SHP77 (cell line): ENCODE data around the gene NHLRC4.
A peak's percentile ranks its signal among the peaks of the same experiment; 100 is the strongest.

Experiments
- DNase-seq, 2 experiments: peaks; one replicate each; lab custom pipeline; 2025; lab: John Stamatoyannopoulos, UW

The NHLRC4 gene

DNA sequence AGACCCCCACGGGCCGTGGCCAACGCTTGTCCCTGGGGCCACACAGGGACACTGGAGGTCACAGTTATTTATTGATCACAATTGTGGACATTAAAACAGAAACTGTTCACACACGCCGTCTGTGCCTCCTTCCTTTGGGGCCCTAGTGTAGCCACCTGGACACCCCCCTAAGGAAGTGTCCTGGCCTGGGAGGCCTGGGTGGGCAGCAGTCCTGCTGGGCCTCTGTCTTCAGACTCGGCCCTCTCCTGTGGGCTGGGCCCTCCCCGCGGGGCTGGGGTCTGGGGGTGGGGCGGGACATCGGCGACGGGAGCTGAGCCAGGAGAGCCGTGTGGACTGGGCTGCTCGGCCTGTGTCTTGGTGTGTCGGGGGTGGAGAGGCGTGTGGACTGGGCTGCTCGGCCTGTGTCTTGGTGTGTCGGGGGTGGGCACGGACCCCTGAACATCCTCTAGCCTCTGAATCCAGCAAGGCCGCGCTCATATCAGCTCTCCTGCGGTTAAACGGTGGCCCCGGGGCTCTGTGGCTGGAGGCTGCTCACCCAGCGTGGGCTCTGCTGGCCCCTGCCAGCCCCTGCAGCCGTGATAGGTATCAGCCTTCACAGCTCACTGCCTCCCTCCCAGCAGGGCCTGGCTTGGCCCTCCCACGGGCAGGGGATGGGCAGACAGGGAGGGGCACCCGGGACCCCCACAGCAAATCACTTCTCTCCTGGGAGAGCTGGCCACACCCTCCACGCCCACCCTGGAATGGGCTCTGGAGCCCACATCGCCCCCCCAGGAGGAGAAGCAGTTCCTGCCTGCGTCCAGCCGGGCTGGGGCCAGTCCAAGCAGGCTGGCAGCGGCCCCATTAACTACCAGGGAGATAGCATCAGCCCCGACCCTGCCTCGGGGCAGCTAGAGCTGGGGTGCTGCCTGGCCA, 1.1 kb upstream of the NHLRC4 start:
- no peak for DNase-seq

- no peak for DNase-seq
These were observed 810 bp downstream of the NHLRC4 start for GRCh38 chr16:567373-568256.

DNA sequence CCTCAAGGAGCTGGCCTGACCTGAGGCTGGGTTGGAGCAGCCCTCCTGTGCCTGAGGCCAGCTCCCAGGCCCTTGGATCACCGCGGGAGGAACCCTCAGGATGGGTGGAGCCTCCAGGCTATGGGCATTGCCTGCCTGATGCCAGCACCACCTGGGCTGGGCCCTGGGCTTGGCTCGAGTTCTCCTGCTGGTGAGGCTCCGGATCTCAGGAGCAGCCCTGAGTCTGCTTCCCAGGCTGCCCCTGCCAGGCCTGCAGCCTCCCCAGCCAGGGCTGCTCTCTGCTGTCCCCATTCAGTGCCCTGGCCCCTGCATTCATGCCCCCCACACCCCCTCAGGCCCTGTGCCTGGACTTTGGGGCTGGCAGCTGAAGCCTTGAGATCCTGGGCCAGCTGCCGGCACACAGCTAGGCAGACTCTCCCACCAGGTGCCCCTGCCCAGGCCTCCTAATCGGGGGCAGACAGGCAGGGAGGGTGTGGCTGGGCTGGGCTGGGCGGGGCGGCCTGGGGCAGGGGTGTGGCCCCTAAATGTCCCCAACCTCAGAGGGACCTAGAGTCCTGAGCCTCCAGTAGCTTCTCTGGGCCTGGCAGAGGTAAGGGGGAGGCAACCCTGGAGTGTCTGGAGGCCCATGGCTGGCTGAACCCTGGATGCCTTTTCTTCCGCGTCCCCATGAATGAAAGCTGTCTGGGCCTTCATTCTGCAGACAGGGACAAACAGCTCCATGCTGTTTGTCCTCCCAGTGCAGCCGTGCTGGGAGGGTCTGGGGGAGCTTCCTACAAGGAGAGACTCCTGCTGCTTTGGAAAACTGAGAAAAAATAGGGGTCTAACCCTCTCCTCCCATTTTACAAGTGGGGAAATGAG, 1.8 kb downstream of the NHLRC4 start:
- DNase-seq, result no peak

GRCh38 chr16:569445-570254, 2.8 kb downstream of the NHLRC4 start, which contains the start of gene PIGQ:
Gene PIGQ (plus strand): TSS chr16:569968. CDS start chr16:574075, 4,107 bp downstream.
- DNase-seq, result peak in 1 of 2 experiments; percentile 67

GRCh38 chr16:572865-573650, 6.3 kb downstream of the NHLRC4 start:
- no peak for DNase-seq

DNA sequence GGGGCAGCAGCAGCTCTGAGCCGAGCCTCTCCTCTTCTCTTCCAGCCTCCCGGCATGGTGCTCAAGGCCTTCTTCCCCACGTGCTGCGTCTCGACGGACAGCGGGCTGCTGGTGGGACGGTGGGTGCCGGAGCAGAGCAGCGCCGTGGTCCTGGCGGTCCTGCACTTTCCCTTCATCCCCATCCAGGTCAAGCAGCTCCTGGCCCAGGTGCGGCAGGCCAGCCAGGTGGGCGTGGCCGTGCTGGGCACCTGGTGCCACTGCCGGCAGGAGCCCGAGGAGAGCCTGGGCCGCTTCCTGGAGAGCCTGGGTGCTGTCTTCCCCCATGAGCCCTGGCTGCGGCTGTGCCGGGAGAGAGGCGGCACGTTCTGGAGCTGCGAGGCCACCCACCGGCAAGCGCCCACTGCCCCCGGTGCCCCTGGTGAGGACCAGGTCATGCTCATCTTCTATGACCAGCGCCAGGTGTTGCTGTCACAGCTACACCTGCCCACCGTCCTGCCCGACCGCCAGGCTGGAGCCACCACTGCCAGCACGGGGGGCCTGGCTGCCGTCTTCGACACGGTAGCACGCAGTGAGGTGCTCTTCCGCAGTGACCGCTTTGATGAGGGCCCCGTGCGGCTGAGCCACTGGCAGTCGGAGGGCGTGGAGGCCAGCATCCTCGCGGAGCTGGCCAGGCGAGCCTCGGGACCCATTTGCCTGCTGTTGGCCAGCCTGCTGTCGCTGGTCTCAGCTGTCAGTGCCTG, 7.4 kb downstream of the NHLRC4 start:
- DNase-seq, result no peak

- no peak for DNase-seq
These were observed 8.8 kb downstream of the NHLRC4 start for GRCh38 chr16:575354-576196.

DNA sequence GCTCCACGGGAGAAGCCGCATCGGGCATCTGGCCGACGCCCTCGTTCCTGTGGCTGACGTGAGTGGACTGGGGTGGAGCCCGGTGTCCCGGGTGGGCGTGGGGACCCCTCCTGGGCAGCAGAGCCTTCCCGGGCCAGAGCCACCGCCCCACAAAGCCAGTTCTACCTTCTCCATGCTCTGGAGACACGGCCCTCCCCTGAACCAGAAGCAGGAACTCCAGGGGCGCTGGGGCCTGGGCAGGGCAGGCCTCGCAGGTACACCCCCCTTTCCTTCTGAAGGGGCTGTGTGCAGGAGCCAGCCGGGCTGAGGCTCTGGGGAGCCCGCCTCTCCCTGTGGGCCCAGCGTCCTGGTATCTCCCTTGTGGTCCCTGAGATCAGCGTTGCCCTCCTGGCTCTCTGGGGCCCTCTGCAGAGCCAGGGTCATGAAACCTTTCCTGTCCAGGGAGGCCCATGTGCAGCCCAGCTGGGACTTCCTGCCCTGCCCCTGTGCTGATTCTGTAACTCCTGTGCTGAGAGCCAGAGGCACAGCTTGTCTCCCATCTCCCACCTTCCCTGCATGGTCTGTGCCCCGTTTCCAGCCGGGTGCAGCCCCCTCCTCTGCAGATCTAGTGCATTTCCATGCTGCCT, 9.5 kb downstream of the NHLRC4 start:
- no peak for DNase-seq

DNA sequence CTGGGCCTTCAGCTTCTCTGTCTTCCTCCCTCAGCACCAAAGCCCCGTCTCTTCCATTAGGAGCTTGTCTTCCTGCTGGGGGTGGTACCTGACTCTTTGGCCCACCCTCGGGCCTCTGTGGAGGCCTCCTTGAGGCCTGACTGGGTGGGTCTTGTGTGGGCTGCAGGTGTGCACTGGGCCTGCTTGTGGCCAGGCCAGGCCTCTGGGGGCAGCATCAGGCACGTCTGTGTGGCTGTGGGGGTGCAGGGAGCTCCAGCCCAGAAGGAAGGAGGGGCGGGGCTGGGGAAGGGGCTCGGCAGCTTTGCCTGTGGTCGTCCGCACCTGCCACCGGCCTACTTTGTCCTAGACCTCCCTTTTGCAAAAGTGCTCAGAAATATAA, 10.0 kb downstream of the NHLRC4 start:
- DNase-seq, result no peak

GRCh38 chr16:577796-578195, 11.0 kb downstream of the NHLRC4 start:
- DNase-seq, result no peak

- no peak for DNase-seq
These were observed 11.5 kb downstream of the NHLRC4 start for GRCh38 chr16:578232-578869.

DNA sequence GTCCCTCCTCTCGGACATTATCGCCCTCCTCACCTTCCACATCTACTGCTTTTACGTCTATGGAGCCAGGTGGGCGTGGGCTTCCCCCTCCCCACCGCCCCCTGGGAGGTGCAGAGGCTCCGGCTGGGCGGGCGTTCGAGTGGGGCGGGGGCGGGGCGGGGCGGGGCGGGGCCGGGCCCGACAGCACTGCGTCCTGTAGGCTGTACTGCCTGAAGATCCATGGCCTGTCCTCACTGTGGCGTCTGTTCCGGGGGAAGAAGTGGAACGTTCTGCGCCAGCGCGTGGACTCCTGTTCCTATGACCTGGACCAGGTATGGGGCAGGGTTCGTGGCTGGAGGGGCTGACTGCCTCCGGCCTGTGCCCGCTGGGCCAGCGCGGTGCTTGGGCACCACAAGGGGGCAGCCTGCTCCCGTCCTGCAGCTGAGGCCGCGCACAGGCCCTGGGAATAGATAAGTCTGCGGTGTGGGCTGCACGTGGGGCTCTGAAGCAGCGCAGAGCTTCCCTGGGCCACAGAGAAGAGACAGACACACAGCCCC, 12.1 kb downstream of the NHLRC4 start:
- DNase-seq, result peak; percentile 63 to 82

GRCh38 chr16:580141-580945, 13.5 kb downstream of the NHLRC4 start:
- no peak for DNase-seq

- DNase-seq, result no peak
These were observed 14.2 kb downstream of the NHLRC4 start for GRCh38 chr16:580946-581498.

DNA sequence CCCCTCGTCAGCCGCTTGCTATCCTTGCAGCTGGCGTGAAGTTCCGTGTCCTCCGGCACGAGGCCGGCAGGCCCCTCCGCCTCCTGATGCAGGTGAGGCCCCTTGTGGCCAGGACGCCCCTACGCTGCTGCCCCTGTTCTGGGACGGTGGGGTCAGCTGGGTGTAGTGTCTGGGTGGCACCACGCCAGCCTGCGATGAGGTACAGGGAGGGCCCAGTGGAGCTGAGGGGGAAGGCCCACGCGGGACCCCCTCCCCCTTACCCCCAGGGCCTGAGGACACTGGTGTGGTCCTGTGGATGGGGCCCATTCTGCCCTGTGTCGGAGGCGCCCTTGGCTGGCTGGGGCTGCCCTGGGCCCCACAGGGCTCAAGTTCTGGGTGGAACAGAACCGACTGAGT, 15.4 kb downstream of the NHLRC4 start:
- DNase-seq, result no peak
